Measurements from ENCODE around the gene CR1L.

DNA sequence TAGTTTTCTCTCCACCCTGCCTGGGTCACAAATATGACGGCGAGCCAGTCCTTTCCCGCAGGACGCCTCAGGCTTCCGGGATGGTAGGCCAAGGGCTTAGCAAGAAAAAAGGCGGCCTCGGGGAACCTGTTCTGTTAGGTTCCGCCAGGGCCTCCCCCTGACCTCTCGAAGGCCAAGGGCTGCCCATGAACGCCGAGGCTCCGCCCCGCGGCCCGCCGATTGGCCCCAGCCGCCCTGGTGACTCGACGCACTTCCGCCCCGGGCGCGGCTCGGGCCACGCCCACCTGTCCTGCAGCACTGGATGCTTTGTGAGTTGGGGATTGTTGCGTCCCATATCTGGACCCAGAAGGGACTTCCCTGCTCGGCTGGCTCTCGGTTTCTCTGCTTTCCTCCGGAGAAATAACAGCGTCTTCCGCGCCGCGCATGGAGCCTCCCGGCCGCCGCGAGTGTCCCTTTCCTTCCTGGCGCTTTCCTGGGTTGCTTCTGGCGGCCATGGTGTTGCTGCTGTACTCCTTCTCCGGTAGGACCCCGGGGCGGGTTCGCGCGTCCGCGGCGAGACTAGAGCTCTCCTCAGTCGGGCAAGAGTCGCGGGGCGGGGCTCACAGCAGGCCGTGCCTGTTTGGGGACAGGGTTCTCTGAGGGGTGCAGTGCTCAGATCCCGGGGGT lies 107.0 kb downstream of the CR1L start, which contains the start of gene CD46:
- TF ChIP-seq, protein P1, sequence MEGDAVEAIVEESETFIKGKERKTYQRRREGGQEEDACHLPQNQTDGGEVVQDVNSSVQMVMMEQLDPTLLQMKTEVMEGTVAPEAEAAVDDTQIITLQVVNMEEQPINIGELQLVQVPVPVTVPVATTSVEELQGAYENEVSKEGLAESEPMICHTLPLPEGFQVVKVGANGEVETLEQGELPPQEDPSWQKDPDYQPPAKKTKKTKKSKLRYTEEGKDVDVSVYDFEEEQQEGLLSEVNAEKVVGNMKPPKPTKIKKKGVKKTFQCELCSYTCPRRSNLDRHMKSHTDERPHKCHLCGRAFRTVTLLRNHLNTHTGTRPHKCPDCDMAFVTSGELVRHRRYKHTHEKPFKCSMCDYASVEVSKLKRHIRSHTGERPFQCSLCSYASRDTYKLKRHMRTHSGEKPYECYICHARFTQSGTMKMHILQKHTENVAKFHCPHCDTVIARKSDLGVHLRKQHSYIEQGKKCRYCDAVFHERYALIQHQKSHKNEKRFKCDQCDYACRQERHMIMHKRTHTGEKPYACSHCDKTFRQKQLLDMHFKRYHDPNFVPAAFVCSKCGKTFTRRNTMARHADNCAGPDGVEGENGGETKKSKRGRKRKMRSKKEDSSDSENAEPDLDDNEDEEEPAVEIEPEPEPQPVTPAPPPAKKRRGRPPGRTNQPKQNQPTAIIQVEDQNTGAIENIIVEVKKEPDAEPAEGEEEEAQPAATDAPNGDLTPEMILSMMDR (IDR thresholded peaks at IDR 0.05): no peak
- no peak for TF ChIP-seq EZH2phosphoT487 (IDR thresholded peaks at IDR 0.05)
